Neuronal stem cell (in vitro differentiated cells): ENCODE data around the gene SYCP3.
A peak's percentile ranks its signal among the peaks of the same experiment; 100 is the strongest.

ENCODE experiments used
- DNase-seq: peaks from one replicate; pipeline ENCODE4 v3.0.0-alpha.2; 2013; ENCODE audit warnings: low spot score
- H2AFZ ChIP-seq: one replicate; pipeline ENCODE4 v1.6.1; 2013; ENCODE audit warnings: mild to moderate bottlenecking, low read length, inconsistent platforms
- H2AK5ac ChIP-seq: 2 replicates; pipeline ENCODE4 v1.6.1; 2013; ENCODE audit warnings: low read depth, mild to moderate bottlenecking, inconsistent platforms, low read length, moderate library complexity, mixed read lengths
- H2BK120ac ChIP-seq: 2 replicates; pipeline ENCODE4 v1.6.1; 2013; ENCODE audit warnings: low read depth, mild to moderate bottlenecking, inconsistent platforms, low read length, moderate library complexity, mixed read lengths
- H2BK12ac ChIP-seq: one replicate; pipeline ENCODE4 v1.6.1; 2013; ENCODE audit warnings: low read length, inconsistent platforms
- H2BK15ac ChIP-seq: 2 replicates; pipeline ENCODE4 v1.6.1; 2013; ENCODE audit warnings: mild to moderate bottlenecking, low read length, inconsistent platforms, mixed read lengths
- H2BK5ac ChIP-seq: one replicate; pipeline ENCODE4 v1.6.1; 2013; ENCODE audit warnings: inconsistent platforms, mild to moderate bottlenecking, low read length, moderate library complexity
- H3K14ac ChIP-seq: one replicate; pipeline ENCODE4 v1.6.1; 2013; ENCODE audit warnings: low read length, inconsistent platforms
- H3K18ac ChIP-seq: 2 replicates; pipeline ENCODE4 v1.6.1; 2013; ENCODE audit warnings: low read length, inconsistent platforms
- H3K23ac ChIP-seq: 2 replicates; pipeline ENCODE4 v1.6.1; 2013; ENCODE audit warnings: low read depth, mild to moderate bottlenecking, mixed read lengths, low read length, inconsistent platforms; ENCODE audit not compliant: poor library complexity
- H3K27ac ChIP-seq: replicated peaks from 3 replicates; pipeline ENCODE4 v1.5.1; 2013; ENCODE audit warnings: low read length, inconsistent platforms
- H3K27me3 ChIP-seq, 3 experiments: 2 replicates each; pipeline ENCODE4 v1.6.1; 2013; ENCODE audit warnings: low read length in 3 of 3, mild to moderate bottlenecking in 2 of 3, inconsistent platforms in 1 of 3, low read depth in 1 of 3, mixed read lengths in 1 of 3, moderate library complexity in 1 of 3; ENCODE audit not compliant: control insufficient read depth in 3 of 3, insufficient read depth in 3 of 3
- H3K36me3 ChIP-seq, 2 donors: replicated peaks in 1 of 2; 2 replicates each; pipeline ENCODE4 v1.6.1; 2013; ENCODE audit warnings: low read length in 2 of 2; ENCODE audit not compliant: control insufficient read depth in 2 of 2, insufficient read depth in 2 of 2
- H3K4ac ChIP-seq: 2 replicates; pipeline ENCODE4 v1.6.1; 2013; ENCODE audit warnings: inconsistent platforms, mild to moderate bottlenecking, low read length, moderate library complexity
- H3K4me1 ChIP-seq, 2 donors: 1 replicate in 1 of 2; 2 replicates in 1 of 2; pipeline ENCODE4 v1.6.1; 2013; ENCODE audit warnings: low read length in 2 of 2, low read depth in 1 of 2; ENCODE audit not compliant: control insufficient read depth in 2 of 2, insufficient read depth in 1 of 2
- H3K4me2 ChIP-seq: one replicate; pipeline ENCODE4 v1.6.1; 2013; ENCODE audit warnings: mild to moderate bottlenecking, low read length, inconsistent platforms; ENCODE audit not compliant: insufficient read depth, poor library complexity, severe bottlenecking
- H3K4me3 ChIP-seq, 2 donors: 2 replicates each; pipeline ENCODE4 v1.5.1; 2013; ENCODE audit warnings: low read length in 2 of 2, mild to moderate bottlenecking in 2 of 2, inconsistent platforms in 1 of 2, moderate library complexity in 1 of 2
- H3K79me1 ChIP-seq: one replicate; pipeline ENCODE4 v1.6.1; 2013; ENCODE audit warnings: low read depth, mild to moderate bottlenecking, inconsistent platforms, low read length, moderate library complexity
- H3K9ac ChIP-seq: one replicate; pipeline ENCODE4 v1.6.1; 2013; ENCODE audit warnings: mild to moderate bottlenecking, low read depth, low read length, inconsistent platforms; ENCODE audit not compliant: poor library complexity
- H3K9me3 ChIP-seq, 2 donors: replicated peaks in 1 of 2; 2 replicates each; pipeline versions ENCODE3 to v1.6.1; 2013; ENCODE audit warnings: low read length in 2 of 2, mild to moderate bottlenecking in 2 of 2, inconsistent platforms in 1 of 2, low read depth in 1 of 2, mixed read lengths in 1 of 2, moderate library complexity in 1 of 2; ENCODE audit not compliant: control insufficient read depth in 2 of 2, insufficient read depth in 1 of 2
- H4K8ac ChIP-seq: one replicate; pipeline ENCODE4 v1.6.1; 2013; ENCODE audit warnings: low read depth, mild to moderate bottlenecking, inconsistent platforms, low read length, moderate library complexity
- H4K91ac ChIP-seq: one replicate; pipeline ENCODE4 v1.6.1; 2013; ENCODE audit warnings: low read length, low read depth, mild to moderate bottlenecking, inconsistent platforms; ENCODE audit not compliant: poor library complexity
- WGBS, 2 donors: extraction: QIAGEN DNeasy Blood & Tissue Kit; methylation state at CpG; one replicate each; pipeline ENCODE4 v1.1.7; 2013; ENCODE audit warnings: missing lambda C conversion rate in 2 of 2, mixed read lengths in 1 of 2; ENCODE audit not compliant: insufficient read length in 2 of 2, insufficient replicate concordance in 1 of 2; ENCODE audit errors: extremely low coverage in 2 of 2; 5-methylcytosine and 5-hydroxymethylcytosine counted together

SYCP3 gene

GRCh38 chr12:101761781-101762180 is 22.5 kb upstream of the SYCP3 start:
- no CpG with 5 or more reads among the region's 4 CpGs for WGBS, 2 donors
- Histone ChIP-seq H3K14ac (no peak overlapping the region), H3K27ac (no peak overlapping the region), H3K79me1 (no peaks in the 10 kb centered on the region), H2BK5ac (no peak overlapping the region), H2BK120ac (no peak overlapping the region), H3K4me1 (no peaks in the 10 kb centered on the region), H3K4me3 (no peak overlapping the region), H3K36me3 (peaks cover 2 to 6% of the 10 kb centered on the region in 2 donors), H3K4me2 (no peak overlapping the region), H3K23ac (no peak overlapping the region), H2AFZ (peak overlapping the region; percentile 30), H2AK5ac (no peak overlapping the region), H3K18ac (no peak overlapping the region), H3K4ac (no peak overlapping the region), H2BK12ac (no peak overlapping the region), H4K91ac (no peak overlapping the region), H3K27me3 (no peaks in the 10 kb centered on the region), H2BK15ac (no peak overlapping the region), H4K8ac (no peak overlapping the region), H3K9me3 (no peaks in the 10 kb centered on the region), H3K9ac (no peak overlapping the region)
- no peak for DNase-seq

GRCh38 chr12:101761350-101761749 is 22.1 kb upstream of the SYCP3 start:
- no peak overlapping the region for H3K18ac ChIP-seq
- no peaks in the 10 kb centered on the region for H3K79me1 ChIP-seq
- H3K36me3 ChIP-seq: peaks cover 2 to 6% of the 10 kb centered on the region in 2 donors
- H4K91ac ChIP-seq: no peak overlapping the region
- H2AFZ ChIP-seq: peak overlapping the region; percentile 30
- H3K27me3 ChIP-seq: no peaks in the 10 kb centered on the region
- H4K8ac ChIP-seq: no peak overlapping the region
- no peak overlapping the region for H3K4me3 ChIP-seq
- H2BK15ac ChIP-seq: no peak overlapping the region
- no peak overlapping the region for H2BK12ac ChIP-seq
- no peaks in the 10 kb centered on the region for H3K4me1 ChIP-seq
- H2BK5ac ChIP-seq: no peak overlapping the region
- no peak overlapping the region for H2AK5ac ChIP-seq
- H3K9me3 ChIP-seq: no peaks in the 10 kb centered on the region
- no peak overlapping the region for H3K14ac ChIP-seq
- DNase-seq: no peak
- H2BK120ac ChIP-seq: no peak overlapping the region
- no CpG with 5 or more reads among the region's 5 CpGs for WGBS, 2 donors
- H3K23ac ChIP-seq: no peak overlapping the region
- no peak overlapping the region for H3K9ac ChIP-seq
- H3K4ac ChIP-seq: no peak overlapping the region
- no peak overlapping the region for H3K27ac ChIP-seq
- H3K4me2 ChIP-seq: no peak overlapping the region

GRCh38 chr12:101759396-101760047 is 20.3 kb upstream of the SYCP3 start:
- no CpG with 5 or more reads among the region's 5 CpGs for WGBS, 2 donors

GRCh38 chr12:101750152-101750551 is 10.9 kb upstream of the SYCP3 start:
- H3K36me3 ChIP-seq: peaks cover 1 to 18% of the 10 kb centered on the region in 2 donors
- no peak overlapping the region for H2BK120ac ChIP-seq
- WGBS, 2 donors: no CpG with 5 or more reads among the region's 4 CpGs

More at GRCh38 chr12:101759396-101760047, 20.3 kb upstream of the SYCP3 start:
- no peak overlapping the region for H2AK5ac ChIP-seq
- no peaks in the 10 kb centered on the region for H3K9me3 ChIP-seq
- no peak overlapping the region for H3K18ac ChIP-seq
- no peaks in the 10 kb centered on the region for H3K27me3 ChIP-seq
- H3K4ac ChIP-seq: no peak overlapping the region
- no peak overlapping the region for H2BK12ac ChIP-seq
- no peak overlapping the region for H4K91ac ChIP-seq
- no peak overlapping the region for H3K27ac ChIP-seq
- no peak overlapping the region for H2BK5ac ChIP-seq
- H3K14ac ChIP-seq: no peak overlapping the region
- no peak overlapping the region for H3K4me2 ChIP-seq
- H4K8ac ChIP-seq: no peak overlapping the region
- no peaks in the 10 kb centered on the region for H3K79me1 ChIP-seq
- no peak overlapping the region for H2BK15ac ChIP-seq
- H3K23ac ChIP-seq: no peak overlapping the region
- no peak overlapping the region for H3K4me3 ChIP-seq
- no peaks in the 10 kb centered on the region for H3K4me1 ChIP-seq
- no peak for DNase-seq
- H3K36me3 ChIP-seq: peaks cover 2 to 6% of the 10 kb centered on the region in 2 donors
- no peak overlapping the region for H2BK120ac ChIP-seq
- H3K9ac ChIP-seq: no peak overlapping the region
- H2AFZ ChIP-seq: no peak overlapping the region

More at GRCh38 chr12:101750152-101750551, 10.9 kb upstream of the SYCP3 start:
- no peak overlapping the region for H2AFZ ChIP-seq
- H3K23ac ChIP-seq: no peak overlapping the region
- peaks cover 0 to 1% (median 0%) of the 10 kb centered on the region in 3 experiments for H3K27me3 ChIP-seq
- H3K4me2 ChIP-seq: no peak overlapping the region
- no peaks in the 10 kb centered on the region for H3K79me1 ChIP-seq
- no peaks in the 10 kb centered on the region for H3K4me1 ChIP-seq
- no peak overlapping the region for H3K18ac ChIP-seq
- DNase-seq: no peak
- H2BK5ac ChIP-seq: no peak overlapping the region
- H2BK12ac ChIP-seq: no peak overlapping the region
- H3K4me3 ChIP-seq: no peak overlapping the region
- H4K91ac ChIP-seq: no peak overlapping the region
- H3K9me3 ChIP-seq: no peaks in the 10 kb centered on the region
- H2AK5ac ChIP-seq: no peak overlapping the region
- no peak overlapping the region for H3K14ac ChIP-seq
- no peak overlapping the region for H3K9ac ChIP-seq
- no peak overlapping the region for H2BK15ac ChIP-seq
- no peak overlapping the region for H4K8ac ChIP-seq
- no peak overlapping the region for H3K4ac ChIP-seq
- no peak overlapping the region for H3K27ac ChIP-seq
